Lower leg skin (tissue), 3 donors: ENCODE data around the gene TBXAS1.

ENCODE experiments used
- POLR2A ChIP-seq, 2 donors: fragments of 450-650 bp; IDR thresholded peaks; one replicate each; pipeline ENCODE4 v1.6.1; 2016 to 2017; ENCODE audit warnings: antibody characterized with exemption in 2 of 2, mild to moderate bottlenecking in 1 of 2, moderate library complexity in 1 of 2
- TF ChIP-seq, protein P1 (sequence below), 3 donors: fragments of 450-650 bp; IDR thresholded peaks; one replicate each; pipeline ENCODE4 v1.5.1; 2016; ENCODE audit warnings: antibody characterized with exemption in 3 of 3, mild to moderate bottlenecking in 3 of 3, moderate library complexity in 2 of 3

DNA sequence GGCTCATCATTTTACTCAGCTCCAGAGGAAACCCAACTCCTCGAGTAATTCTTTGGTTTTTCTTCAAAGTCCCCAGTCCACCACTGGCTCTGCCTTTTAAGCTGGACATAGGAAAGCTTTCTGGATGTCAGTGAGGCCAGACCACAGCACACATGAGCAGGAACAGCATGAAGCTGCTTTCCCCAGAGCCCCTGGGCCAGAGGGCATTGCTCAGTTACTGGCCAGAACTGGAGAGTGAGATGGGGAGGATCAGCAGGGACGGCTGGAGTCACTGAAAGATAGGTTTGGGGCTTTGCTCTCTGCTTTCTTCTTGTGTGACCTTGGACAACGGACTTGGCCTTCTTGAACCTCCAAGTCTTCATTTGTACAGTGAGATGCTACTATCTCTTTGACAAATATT is 190.5 kb downstream of the TBXAS1 start:
- TF ChIP-seq POLR2A (IDR thresholded peaks at IDR 0.05): no peak
- TF ChIP-seq, protein P1, sequence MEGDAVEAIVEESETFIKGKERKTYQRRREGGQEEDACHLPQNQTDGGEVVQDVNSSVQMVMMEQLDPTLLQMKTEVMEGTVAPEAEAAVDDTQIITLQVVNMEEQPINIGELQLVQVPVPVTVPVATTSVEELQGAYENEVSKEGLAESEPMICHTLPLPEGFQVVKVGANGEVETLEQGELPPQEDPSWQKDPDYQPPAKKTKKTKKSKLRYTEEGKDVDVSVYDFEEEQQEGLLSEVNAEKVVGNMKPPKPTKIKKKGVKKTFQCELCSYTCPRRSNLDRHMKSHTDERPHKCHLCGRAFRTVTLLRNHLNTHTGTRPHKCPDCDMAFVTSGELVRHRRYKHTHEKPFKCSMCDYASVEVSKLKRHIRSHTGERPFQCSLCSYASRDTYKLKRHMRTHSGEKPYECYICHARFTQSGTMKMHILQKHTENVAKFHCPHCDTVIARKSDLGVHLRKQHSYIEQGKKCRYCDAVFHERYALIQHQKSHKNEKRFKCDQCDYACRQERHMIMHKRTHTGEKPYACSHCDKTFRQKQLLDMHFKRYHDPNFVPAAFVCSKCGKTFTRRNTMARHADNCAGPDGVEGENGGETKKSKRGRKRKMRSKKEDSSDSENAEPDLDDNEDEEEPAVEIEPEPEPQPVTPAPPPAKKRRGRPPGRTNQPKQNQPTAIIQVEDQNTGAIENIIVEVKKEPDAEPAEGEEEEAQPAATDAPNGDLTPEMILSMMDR (IDR thresholded peaks at IDR 0.05): no peak
